ENCODE results near the gene MACROH2A1.

The MACROH2A1 gene

GRCh38 chr5:135333732-135334515 lies 65.1 kb downstream of the MACROH2A1 start:
- in situ Hi-C loops (cut with HindIII; ENCODE audit: low sequenced_read_pairs) = no loop called here

- in situ Hi-C loops (cut with HindIII; ENCODE audit: low sequenced_read_pairs) = no loop called here
Observed at GRCh38 chr5:135332519-135333150, 66.4 kb downstream of the MACROH2A1 start.

- in situ Hi-C loops (cut with HindIII; ENCODE audit: low sequenced_read_pairs) = no loop called here
Observed at GRCh38 chr5:135331612-135332011, 67.4 kb downstream of the MACROH2A1 start.

- in situ Hi-C loops (cut with HindIII; ENCODE audit: low sequenced_read_pairs) = no loop called here
Observed at GRCh38 chr5:135330798-135331096, 68.3 kb downstream of the MACROH2A1 start.

- in situ Hi-C loops (cut with HindIII; ENCODE audit: low sequenced_read_pairs) = no loop called here
Observed at GRCh38 chr5:135329913-135330797, 68.9 kb downstream of the MACROH2A1 start.

- in situ Hi-C loops (cut with HindIII; ENCODE audit: low sequenced_read_pairs) = no loop called here
Observed at GRCh38 chr5:135329066-135329912, 69.7 kb downstream of the MACROH2A1 start.

GRCh38 chr5:135328128-135328687 lies 70.8 kb downstream of the MACROH2A1 start:
- in situ Hi-C loops (cut with HindIII; ENCODE audit: low sequenced_read_pairs) = no loop called here

- in situ Hi-C loops (cut with HindIII; ENCODE audit: low sequenced_read_pairs) = no loop called here
Observed at GRCh38 chr5:135327429-135328127, 71.5 kb downstream of the MACROH2A1 start.

- in situ Hi-C loops (cut with HindIII; ENCODE audit: low sequenced_read_pairs) = no loop called here
Observed at GRCh38 chr5:135326296-135327254, 72.5 kb downstream of the MACROH2A1 start.

GRCh38 chr5:135324897-135325650 lies 74.0 kb downstream of the MACROH2A1 start:
- in situ Hi-C loops (cut with HindIII; ENCODE audit: low sequenced_read_pairs) = no loop called here

GRCh38 chr5:135324160-135324559 lies 74.9 kb downstream of the MACROH2A1 start:
- in situ Hi-C loops (cut with HindIII; ENCODE audit: low sequenced_read_pairs) = no loop called here

GRCh38 chr5:135323701-135324132 lies 75.3 kb downstream of the MACROH2A1 start:
- in situ Hi-C loops (cut with HindIII; ENCODE audit: low sequenced_read_pairs) = no loop called here

- in situ Hi-C loops (cut with HindIII; ENCODE audit: low sequenced_read_pairs) = no loop called here
Observed at GRCh38 chr5:135323227-135323626, 75.8 kb downstream of the MACROH2A1 start.

GRCh38 chr5:135322744-135323143 lies 76.3 kb downstream of the MACROH2A1 start:
- in situ Hi-C loops (cut with HindIII; ENCODE audit: low sequenced_read_pairs) = no loop called here

- in situ Hi-C loops (cut with HindIII; ENCODE audit: low sequenced_read_pairs) = no loop called here
Observed at GRCh38 chr5:135322271-135322670, 76.8 kb downstream of the MACROH2A1 start.

- in situ Hi-C loops (cut with HindIII; ENCODE audit: low sequenced_read_pairs) = no loop called here
Observed at GRCh38 chr5:135320718-135321484, 78.1 kb downstream of the MACROH2A1 start.

GRCh38 chr5:135319928-135320606 lies 79.0 kb downstream of the MACROH2A1 start:
- in situ Hi-C loops (cut with HindIII; ENCODE audit: low sequenced_read_pairs) = no loop called here

All from DLD1 (cell line).